ENCODE measurements around the gene KRT5. TPM values are rescaled to one million over a fixed set of nuclear protein-coding genes. Genes with fewer than 3 reads are reported as not detected.

KRT5 gene
- total RNA-seq, 1 experiment from 2014 or later: not detected

DNA sequence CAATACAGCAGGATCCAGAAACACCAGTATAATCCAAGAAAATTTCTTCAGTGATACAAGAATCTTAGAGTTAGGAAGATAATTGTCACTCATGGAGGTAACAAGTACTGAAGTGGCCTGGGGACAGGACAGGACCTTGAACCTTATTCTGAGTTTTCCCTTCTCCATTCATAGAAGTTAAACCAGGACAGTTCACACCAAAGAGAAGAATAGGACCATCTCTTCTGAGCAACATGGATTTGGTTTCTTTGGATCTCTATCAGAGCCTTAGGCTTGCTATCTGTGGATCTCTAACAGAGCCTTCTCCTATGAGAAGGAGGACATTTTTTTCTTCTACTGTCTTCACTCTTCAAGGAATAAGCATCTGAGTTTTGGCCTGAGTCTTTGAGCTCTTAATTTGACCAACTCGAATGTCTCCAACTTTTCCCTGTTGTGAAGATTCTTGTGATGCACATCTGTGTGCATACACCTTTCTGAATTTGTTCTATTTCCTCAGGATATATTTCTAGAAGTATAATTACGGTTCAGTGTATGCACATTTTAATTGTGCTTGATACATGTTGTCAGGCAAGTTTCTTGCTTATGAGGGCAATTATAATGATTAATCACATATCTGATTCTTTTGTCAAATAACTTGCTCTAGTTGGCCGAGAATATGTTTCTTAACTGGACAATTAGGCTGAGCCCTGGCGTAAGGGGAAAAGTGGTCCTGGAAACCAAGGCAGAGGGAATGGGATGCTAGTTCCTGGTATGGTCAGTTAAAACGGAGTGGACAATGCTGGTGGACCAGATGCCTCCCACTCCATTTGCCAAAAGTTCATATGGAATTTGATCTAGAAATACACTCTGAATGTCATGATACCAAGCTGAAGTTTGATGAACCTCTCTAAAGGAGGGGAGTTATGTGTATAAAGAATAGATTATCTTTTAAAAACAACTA, 33.8 kb downstream of the KRT5 start:
- DNase-seq (ENCODE audit: low read depth): no peak
- in situ Hi-C loops (cut with HindIII; ENCODE audit: low pct_unique_long_range_greater_than_20kb, low sequenced_read_pairs): no loop called here

DNA sequence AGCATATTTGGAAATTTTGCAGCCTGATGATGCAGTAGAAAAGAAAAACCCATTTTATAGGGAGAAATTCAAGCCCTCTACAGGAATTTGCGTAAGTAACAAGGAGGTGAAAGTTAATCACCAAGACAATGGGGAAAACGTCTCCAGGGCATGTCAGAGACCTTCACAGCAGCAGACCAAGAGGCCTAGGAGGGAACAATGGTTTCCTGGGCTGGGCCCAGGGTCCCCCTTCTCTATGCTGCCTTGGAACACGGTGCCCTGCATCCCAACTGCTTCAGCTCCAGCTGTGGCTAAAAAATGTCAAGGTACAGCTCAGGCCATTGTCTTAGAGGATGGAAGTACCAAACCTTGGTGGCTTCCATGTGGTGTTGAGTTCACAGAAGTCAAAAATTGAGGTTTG, 40.1 kb downstream of the KRT5 start:
- in situ Hi-C loops (cut with HindIII; ENCODE audit: low pct_unique_long_range_greater_than_20kb, low sequenced_read_pairs): no loop called here
- DNase-seq (ENCODE audit: low read depth): no peak

DNA sequence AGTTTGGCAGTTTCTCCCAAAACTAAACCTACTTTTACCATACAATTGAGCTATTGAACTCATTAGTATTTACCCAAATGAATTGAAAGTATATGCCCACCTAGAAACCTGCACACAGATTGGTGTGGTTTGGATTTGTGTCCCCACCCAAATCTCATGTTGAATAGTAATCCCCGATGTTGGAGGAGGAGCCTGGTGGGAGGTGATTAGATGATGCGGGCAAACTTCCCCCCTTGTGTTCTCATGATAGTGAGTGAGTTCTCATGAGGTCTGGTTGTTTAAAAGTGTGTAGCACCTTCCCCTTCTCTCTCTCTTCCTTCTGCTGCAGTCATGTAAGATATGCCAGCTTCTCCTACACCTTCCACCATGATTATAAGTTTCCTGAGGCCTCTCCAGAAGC, 42.5 kb downstream of the KRT5 start:
- in situ Hi-C loops (cut with HindIII; ENCODE audit: low pct_unique_long_range_greater_than_20kb, low sequenced_read_pairs): no loop called here
- DNase-seq (ENCODE audit: low read depth): no peak

DNA sequence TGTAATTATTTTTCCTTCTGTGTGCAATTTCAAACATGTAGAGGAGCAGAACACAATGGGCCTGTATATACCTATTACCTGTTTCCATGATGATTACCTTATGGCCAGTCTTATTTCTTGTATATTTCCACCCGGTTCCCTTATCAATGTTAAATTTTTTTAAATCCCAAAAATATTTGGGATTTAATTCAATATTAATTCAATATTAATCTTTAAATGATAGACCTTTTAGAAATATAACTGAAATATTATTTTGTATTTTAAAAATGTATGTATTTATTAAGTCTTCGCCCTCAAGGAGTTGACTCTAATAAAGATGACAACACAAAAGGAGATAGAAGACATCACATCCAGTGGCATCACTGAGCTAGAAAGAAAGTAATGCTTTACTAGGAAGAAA, 46.0 kb downstream of the KRT5 start:
- no peak for DNase-seq (ENCODE audit: low read depth)
- in situ Hi-C loops (cut with HindIII; ENCODE audit: low pct_unique_long_range_greater_than_20kb, low sequenced_read_pairs): no loop called here

DNA sequence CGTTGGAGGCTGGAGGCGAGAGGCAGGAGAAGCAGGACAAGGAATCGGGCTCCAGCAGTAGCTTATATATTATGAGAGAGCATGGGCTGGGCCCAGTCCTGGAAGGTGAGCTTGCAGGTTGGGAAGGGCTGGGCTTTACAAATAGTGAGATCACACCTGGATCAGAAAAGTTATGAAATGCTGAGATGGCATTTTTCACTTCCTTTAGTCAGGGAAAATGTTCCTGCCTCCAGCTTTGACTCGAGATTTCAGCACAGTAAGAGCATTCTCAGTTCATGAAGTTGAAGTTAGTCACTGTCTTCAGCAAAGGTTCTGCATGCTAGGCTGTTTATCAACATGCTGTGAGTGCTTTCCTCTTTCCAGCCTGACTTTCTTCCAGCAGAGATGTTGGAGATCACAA, 46.4 kb downstream of the KRT5 start, which contains the start of gene KRT6C:
Gene KRT6C (minus strand): TSS at position 38 of the 400 bp plus-strand sequence. CDS start 68 bp downstream, outside the sequence.
- no peak for DNase-seq (ENCODE audit: low read depth)
- in situ Hi-C loops (cut with HindIII; ENCODE audit: low pct_unique_long_range_greater_than_20kb, low sequenced_read_pairs): no loop called here

DNA sequence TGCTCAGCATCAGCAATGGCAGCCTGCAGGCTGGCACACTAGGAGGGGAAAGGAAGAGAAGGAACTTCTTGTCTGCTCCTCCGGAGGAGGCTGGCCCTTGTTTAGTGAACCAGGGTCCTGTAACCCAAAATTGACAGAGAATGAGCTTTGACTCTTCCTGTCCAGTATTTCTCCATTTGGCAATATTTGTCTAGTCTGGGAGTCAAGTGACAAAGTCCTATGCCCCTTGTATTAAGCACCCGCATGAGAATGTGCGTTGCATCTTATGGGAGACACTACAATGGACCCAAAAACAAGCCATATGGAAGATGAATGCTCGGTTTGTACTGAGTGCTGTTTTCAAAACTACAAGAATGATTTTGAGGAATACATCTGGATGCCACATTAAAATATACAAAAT, 50.3 kb downstream of the KRT5 start:
- DNase-seq (ENCODE audit: low read depth): no peak
- in situ Hi-C loops (cut with HindIII; ENCODE audit: low pct_unique_long_range_greater_than_20kb, low sequenced_read_pairs): no loop called here

DNA sequence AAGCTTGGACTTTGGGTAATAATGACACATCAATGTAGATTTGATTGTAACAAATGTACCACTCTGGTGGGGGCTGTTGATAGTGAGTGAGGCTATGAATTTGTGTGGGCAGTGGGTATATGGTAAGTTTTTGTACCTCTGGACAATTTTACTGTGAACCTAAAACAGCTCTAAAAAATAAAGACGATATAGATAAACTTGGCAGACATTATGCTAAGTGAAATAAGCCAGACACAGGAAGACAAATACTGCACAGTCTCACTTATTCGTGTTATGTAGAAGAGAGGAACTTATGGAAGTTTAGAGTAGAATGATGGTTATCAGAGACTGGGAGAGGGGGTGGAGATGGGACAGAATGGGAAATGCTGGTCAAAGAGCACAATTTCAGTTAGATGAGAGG, 55.3 kb downstream of the KRT5 start:
- DNase-seq (ENCODE audit: low read depth): no peak
- in situ Hi-C loops (cut with HindIII; ENCODE audit: low pct_unique_long_range_greater_than_20kb, low sequenced_read_pairs): no loop called here

Other genes starting within 250 kb of the KRT5 start
- gene KRT86, start 245.7 kb downstream of the KRT5 start, total RNA-seq (2014; rRNA removed; shearing (Covaris generic); ENCODE audit: low replicate concordance): 8.7 and 14.5 TPM in 2 replicates
- gene KRT81, start 228.9 kb downstream of the KRT5 start, total RNA-seq (2014; rRNA removed; shearing (Covaris generic); ENCODE audit: low replicate concordance): 3.3 TPM in 1 of 2 replicates, not detected in the other
- not detected in 2 replicates for gene KRT83, start 199.0 kb downstream of the KRT5 start, total RNA-seq (2014; rRNA removed; shearing (Covaris generic); ENCODE audit: low replicate concordance)
- gene KRT85, start 152.9 kb downstream of the KRT5 start, total RNA-seq (2014; rRNA removed; shearing (Covaris generic); ENCODE audit: low replicate concordance): not detected in 2 replicates
- gene KRT84, start 134.7 kb downstream of the KRT5 start, total RNA-seq (2014; rRNA removed; shearing (Covaris generic); ENCODE audit: low replicate concordance): not detected in 2 replicates
- gene KRT82, start 114.1 kb downstream of the KRT5 start, total RNA-seq (2014; rRNA removed; shearing (Covaris generic); ENCODE audit: low replicate concordance): not detected in 2 replicates
- not detected in 2 replicates for gene KRT75, start 86.0 kb downstream of the KRT5 start, total RNA-seq (2014; rRNA removed; shearing (Covaris generic); ENCODE audit: low replicate concordance)
- gene KRT6B, start 68.2 kb downstream of the KRT5 start, total RNA-seq (2014; rRNA removed; shearing (Covaris generic); ENCODE audit: low replicate concordance): not detected in 2 replicates
- gene KRT6C, start 46.6 kb downstream of the KRT5 start, total RNA-seq (2014; rRNA removed; shearing (Covaris generic); ENCODE audit: low replicate concordance): not detected in 2 replicates
- not detected in 2 replicates for gene KRT6A, start 27.1 kb downstream of the KRT5 start, total RNA-seq (2014; rRNA removed; shearing (Covaris generic); ENCODE audit: low replicate concordance)
- not detected in 2 replicates for gene KRT71, start 32.8 kb upstream of the KRT5 start, total RNA-seq (2014; rRNA removed; shearing (Covaris generic); ENCODE audit: low replicate concordance)
- gene KRT74, start 53.4 kb upstream of the KRT5 start, total RNA-seq (2014; rRNA removed; shearing (Covaris generic); ENCODE audit: low replicate concordance): not detected in 2 replicates
- not detected in 2 replicates for gene KRT72, start 81.1 kb upstream of the KRT5 start, total RNA-seq (2014; rRNA removed; shearing (Covaris generic); ENCODE audit: low replicate concordance)
- gene KRT73, start 98.2 kb upstream of the KRT5 start, total RNA-seq (2014; rRNA removed; shearing (Covaris generic); ENCODE audit: low replicate concordance): 0.51 TPM in 1 of 2 replicates, not detected in the other
- gene KRT2, start 131.8 kb upstream of the KRT5 start, total RNA-seq (2014; rRNA removed; shearing (Covaris generic); ENCODE audit: low replicate concordance): 2.4 TPM in 1 of 2 replicates, not detected in the other
- gene KRT1, start 160.0 kb upstream of the KRT5 start, total RNA-seq (2014; rRNA removed; shearing (Covaris generic); ENCODE audit: low replicate concordance): not detected in 2 replicates
- not detected in 2 replicates for gene KRT77, start 183.1 kb upstream of the KRT5 start, total RNA-seq (2014; rRNA removed; shearing (Covaris generic); ENCODE audit: low replicate concordance)